Fibroblast of lung (primary cell): Measurements from ENCODE around the gene DCAF7. TPM values are rescaled to one million over a fixed set of nuclear protein-coding genes. Genes with fewer than 3 reads are reported as not detected.

Experiments used
- DNase-seq, 2 donors: peaks; one replicate each; pipeline versions ENCODE4 v3.0.0 to v3.0.0-alpha.2; 2010; ENCODE audit warnings: low read depth in 2 of 2
- H2AFZ ChIP-seq: 2 replicates; pipeline ENCODE4 v1.5.1; 2012; ENCODE audit warnings: low read length, control low read depth, inconsistent platforms
- H3K27ac ChIP-seq: 2 replicates; pipeline ENCODE4 v1.5.1; 2011; ENCODE audit warnings: low read length, control low read depth; ENCODE audit not compliant: insufficient read depth
- H3K27me3 ChIP-seq: 2 replicates; pipeline ENCODE4 v1.5.1; 2011; ENCODE audit warnings: mild to moderate bottlenecking, low read length; ENCODE audit not compliant: control insufficient read depth, insufficient read depth
- H3K36me3 ChIP-seq: 2 replicates; pipeline ENCODE4 v1.5.1; 2011; ENCODE audit warnings: low read length; ENCODE audit not compliant: control insufficient read depth, insufficient read depth
- H3K4me1 ChIP-seq: 2 replicates; pipeline ENCODE4 v1.5.1; 2011; ENCODE audit warnings: low read length; ENCODE audit not compliant: control insufficient read depth, insufficient read depth; ENCODE audit errors: extremely low read depth
- H3K4me2 ChIP-seq: 2 replicates; pipeline ENCODE4 v1.5.1; 2011; ENCODE audit warnings: low read length, control low read depth; ENCODE audit not compliant: insufficient read depth; ENCODE audit errors: extremely low read depth
- H3K4me3 ChIP-seq, 4 experiments: fragments of 200-600 bp in 1 of 4; sonication (generic) in 1 of 4; replicated peaks in 1 of 4; 2 replicates each; pipeline ENCODE4 v1.5.1; 2011 to 2016; ENCODE audit warnings: low read length in 4 of 4, low read depth in 3 of 4, mild to moderate bottlenecking in 3 of 4, control low read depth in 2 of 4, inconsistent platforms in 1 of 4, mixed read lengths in 1 of 4; ENCODE audit not compliant: insufficient read depth in 1 of 4; ENCODE audit errors: control extremely low read depth in 1 of 4
- H3K79me2 ChIP-seq: 2 replicates; pipeline ENCODE4 v1.5.1; 2012; ENCODE audit warnings: mild to moderate bottlenecking, low read length, inconsistent platforms; ENCODE audit not compliant: control insufficient read depth, insufficient read depth
- H3K9ac ChIP-seq: 2 replicates; pipeline ENCODE4 v1.5.1; 2011; ENCODE audit warnings: mild to moderate bottlenecking, low read length, control low read depth; ENCODE audit not compliant: insufficient read depth
- H3K9me3 ChIP-seq: 2 replicates; pipeline ENCODE4 v1.5.1; 2012; ENCODE audit warnings: low read depth, low read length; ENCODE audit not compliant: control insufficient read depth, insufficient read depth
- H4K20me1 ChIP-seq: 2 replicates; pipeline ENCODE4 v1.5.1; 2011; ENCODE audit warnings: low read length; ENCODE audit not compliant: control insufficient read depth, insufficient read depth; ENCODE audit errors: extremely low read depth
- CTCF ChIP-seq, 2 donors: IDR thresholded peaks in 1 of 2; conservative IDR thresholded peaks in 1 of 2; 1 replicate in 1 of 2; 2 replicates in 1 of 2; pipeline ENCODE4 v1.5.1; 2011 to 2012; ENCODE audit warnings: low read length in 2 of 2, control low read depth in 1 of 2, inconsistent platforms in 1 of 2, low read depth in 1 of 2, mild to moderate bottlenecking in 1 of 2
- EZH2 ChIP-seq: IDR thresholded peaks from 2 replicates; pipeline ENCODE4 v1.5.1; 2012; ENCODE audit warnings: low read length, control low read depth, mild to moderate bottlenecking; ENCODE audit errors: missing control alignments
- polyA plus RNA-seq, 2 donors: library from polyadenylated mRNA; depleted of rRNA in 1 of 2; stranded (reverse) in 1 of 2; unstranded in 1 of 2; fragments of >200 nt; gene quantifications; 2 replicates each; pipeline ENCODE4 v1.2.1, GENCODE V29; 2011 to 2012; ENCODE audit warnings: missing spikeins in 1 of 2
- total RNA-seq: library from RNA; depleted of rRNA; stranded (reverse); fragments of >200 nt; gene quantifications from 2 replicates; pipeline ENCODE4 v1.2.1, GENCODE V29; 2014

DCAF7 gene
- total and polyA plus RNA-seq, 2 donors (not counting 1 experiment from before 2014, with no cell fraction given) = 13.9 to 38.8 TPM

- no peak overlapping the region for H3K4me2 ChIP-seq
- no peak overlapping the region for H3K27ac ChIP-seq
- DNase-seq = no peak
- no peaks in the 10 kb centered on the region for H3K79me2 ChIP-seq
- H3K9ac ChIP-seq = no peak overlapping the region
- peaks cover 22% of the 10 kb centered on the region for H3K27me3 ChIP-seq
- H4K20me1 ChIP-seq = no peaks in the 10 kb centered on the region
- no peak for TF ChIP-seq EZH2
- no peak for TF ChIP-seq CTCF (conservative IDR thresholded peaks at IDR 0.05 in 1 of 2, IDR thresholded peaks at IDR 0.05 in 1 of 2; ENCODE audit: low read depth in 1 of 2, low read length in 2 of 2)
- H2AFZ ChIP-seq = no peak overlapping the region
- no peak overlapping the region for H3K4me3 ChIP-seq
- H3K36me3 ChIP-seq = no peaks in the 10 kb centered on the region
- no peaks in the 10 kb centered on the region for H3K9me3 ChIP-seq
- no peaks in the 10 kb centered on the region for H3K4me1 ChIP-seq
These were observed 8.1 kb upstream of the DCAF7 start for GRCh38 chr17:63542218-63542545.

GRCh38 chr17:63542942-63543821, 7.1 kb upstream of the DCAF7 start:
- no peaks in the 10 kb centered on the region for H3K79me2 ChIP-seq
- no peak for DNase-seq
- H3K9me3 ChIP-seq = no peaks in the 10 kb centered on the region
- H3K27me3 ChIP-seq = peaks cover 17% of the 10 kb centered on the region
- no peaks in the 10 kb centered on the region for H4K20me1 ChIP-seq
- H3K36me3 ChIP-seq = no peaks in the 10 kb centered on the region
- H3K27ac ChIP-seq = no peak overlapping the region
- no peak overlapping the region for H3K4me3 ChIP-seq
- TF ChIP-seq CTCF (conservative IDR thresholded peaks at IDR 0.05 in 1 of 2, IDR thresholded peaks at IDR 0.05 in 1 of 2; ENCODE audit: low read depth in 1 of 2, low read length in 2 of 2) (no peak), EZH2 (no peak)
- no peak overlapping the region for H3K9ac ChIP-seq
- H2AFZ ChIP-seq = no peak overlapping the region
- no peaks in the 10 kb centered on the region for H3K4me1 ChIP-seq
- H3K4me2 ChIP-seq = no peak overlapping the region

DNA sequence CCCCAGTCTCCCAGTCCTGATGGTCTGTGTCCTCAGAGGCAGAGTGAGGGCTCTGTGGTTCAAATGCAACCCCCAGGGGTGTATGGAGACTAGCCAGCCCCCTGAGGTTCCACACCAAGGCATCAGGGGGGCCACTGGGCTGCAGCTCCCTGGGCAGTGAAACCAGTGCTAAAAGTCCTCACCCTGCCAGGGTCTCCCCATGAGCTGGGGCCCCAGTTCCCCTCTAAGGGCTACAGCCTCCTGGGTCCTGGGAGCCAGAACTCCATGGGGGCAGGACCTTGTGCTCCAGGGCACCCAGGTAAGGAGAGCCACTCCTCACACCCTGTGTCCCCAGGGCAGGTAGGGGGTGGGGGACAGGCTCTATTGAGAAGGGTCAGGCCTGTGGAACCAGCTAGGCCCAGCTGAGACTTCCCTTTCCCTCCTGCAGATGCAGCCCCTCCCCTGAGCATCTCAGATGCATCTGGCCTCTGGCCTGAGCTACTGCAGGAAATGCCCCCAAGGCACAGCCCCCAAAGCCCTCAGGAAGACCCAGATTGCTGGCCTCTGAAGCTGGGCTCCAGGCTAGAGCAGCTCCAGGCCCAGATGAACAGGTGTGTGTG, 6.4 kb upstream of the DCAF7 start:
- Histone ChIP-seq H3K9me3 (no peaks in the 10 kb centered on the region), H3K27ac (no peak overlapping the region), H3K9ac (no peak overlapping the region), H3K4me1 (no peaks in the 10 kb centered on the region), H3K4me3 (no peak overlapping the region), H4K20me1 (no peaks in the 10 kb centered on the region), H3K27me3 (peaks cover 10% of the 10 kb centered on the region), H3K4me2 (no peak overlapping the region), H3K36me3 (no peaks in the 10 kb centered on the region), H3K79me2 (no peaks in the 10 kb centered on the region), H2AFZ (no peak overlapping the region)
- no peak for DNase-seq
- no peak for TF ChIP-seq CTCF (conservative IDR thresholded peaks at IDR 0.05 in 1 of 2, IDR thresholded peaks at IDR 0.05 in 1 of 2; ENCODE audit: low read depth in 1 of 2, low read length in 2 of 2)
- no peak for TF ChIP-seq EZH2
